IMR-90 (cell line): Measurements from ENCODE around the gene PDE4A.

Experiments used
- MAFK ChIP-seq: IDR thresholded peaks from 2 replicates; pipeline ENCODE4 v1.6.1; 2012; ENCODE audit warnings: low read depth, low read length, improper control_type of control experiment
- POLR2A ChIP-seq: IDR thresholded peaks from 2 replicates; pipeline ENCODE4 v1.6.1; 2012; ENCODE audit warnings: mild to moderate bottlenecking, low read depth, low read length
- RCOR1 ChIP-seq: IDR thresholded peaks from 2 replicates; pipeline ENCODE4 v1.6.1; 2012; ENCODE audit warnings: mild to moderate bottlenecking, low read length, improper control_type of control experiment; ENCODE audit not compliant: insufficient replicate concordance
- TF ChIP-seq, protein P1 (sequence below): conservative IDR thresholded peaks from 2 replicates; pipeline ENCODE4 v1.5.1; 2012; ENCODE audit warnings: mild to moderate bottlenecking, low read depth, low read length, improper control_type of control experiment

DNA sequence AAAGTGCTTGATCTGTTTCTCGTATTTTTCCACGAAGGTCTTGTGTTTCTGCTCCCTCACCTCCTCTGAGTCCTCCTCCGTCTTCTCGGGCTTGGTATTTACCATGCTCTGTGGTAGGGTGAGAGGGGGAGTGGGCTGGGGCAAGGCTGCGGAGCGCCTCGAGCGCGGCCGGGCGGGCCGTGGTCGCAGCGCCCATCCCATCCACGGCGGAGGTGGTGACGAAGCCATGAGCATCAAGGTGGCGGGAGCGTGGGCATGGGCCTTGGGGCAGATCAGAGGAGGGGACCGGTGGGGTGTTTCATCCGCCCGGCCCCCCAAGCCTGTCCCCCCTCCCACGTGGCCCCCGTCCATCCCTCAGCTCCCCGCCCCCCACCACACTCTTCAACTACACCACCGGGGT is 24.9 kb upstream of the PDE4A start:
- TF ChIP-seq POLR2A (no peak), RCOR1 (no peak), MAFK (no peak)
- TF ChIP-seq, protein P1, sequence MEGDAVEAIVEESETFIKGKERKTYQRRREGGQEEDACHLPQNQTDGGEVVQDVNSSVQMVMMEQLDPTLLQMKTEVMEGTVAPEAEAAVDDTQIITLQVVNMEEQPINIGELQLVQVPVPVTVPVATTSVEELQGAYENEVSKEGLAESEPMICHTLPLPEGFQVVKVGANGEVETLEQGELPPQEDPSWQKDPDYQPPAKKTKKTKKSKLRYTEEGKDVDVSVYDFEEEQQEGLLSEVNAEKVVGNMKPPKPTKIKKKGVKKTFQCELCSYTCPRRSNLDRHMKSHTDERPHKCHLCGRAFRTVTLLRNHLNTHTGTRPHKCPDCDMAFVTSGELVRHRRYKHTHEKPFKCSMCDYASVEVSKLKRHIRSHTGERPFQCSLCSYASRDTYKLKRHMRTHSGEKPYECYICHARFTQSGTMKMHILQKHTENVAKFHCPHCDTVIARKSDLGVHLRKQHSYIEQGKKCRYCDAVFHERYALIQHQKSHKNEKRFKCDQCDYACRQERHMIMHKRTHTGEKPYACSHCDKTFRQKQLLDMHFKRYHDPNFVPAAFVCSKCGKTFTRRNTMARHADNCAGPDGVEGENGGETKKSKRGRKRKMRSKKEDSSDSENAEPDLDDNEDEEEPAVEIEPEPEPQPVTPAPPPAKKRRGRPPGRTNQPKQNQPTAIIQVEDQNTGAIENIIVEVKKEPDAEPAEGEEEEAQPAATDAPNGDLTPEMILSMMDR: no peak
